Spinal cord (tissue), 10 donors: ENCODE data around the gene MIOS. TPM values are rescaled to one million over a fixed set of nuclear protein-coding genes. Genes with fewer than 3 reads are reported as not detected.

Experiments used
- DNase-seq, 6 donors: peaks; one replicate each; pipeline versions ENCODE4 v3.0.0 to v3.0.0-alpha.2; 2013 to 2015; ENCODE audit warnings: low spot score in 6 of 6, low read depth in 4 of 6
- H3K27ac ChIP-seq: one replicate; pipeline ENCODE4 v1.5.1; 2013; ENCODE audit warnings: low read depth, low read length, control low read depth
- H3K27me3 ChIP-seq: one replicate; pipeline ENCODE4 v1.6.1; 2013; ENCODE audit warnings: low read length; ENCODE audit not compliant: control insufficient read depth, insufficient read depth
- H3K36me3 ChIP-seq: one replicate; pipeline ENCODE4 v1.6.1; 2013; ENCODE audit warnings: low read length; ENCODE audit not compliant: control insufficient read depth, insufficient read depth
- H3K4me1 ChIP-seq: one replicate; pipeline ENCODE4 v1.6.1; 2013; ENCODE audit warnings: low read length; ENCODE audit not compliant: control insufficient read depth, insufficient read depth
- H3K4me3 ChIP-seq: one replicate; pipeline ENCODE4 v1.5.1; 2013; ENCODE audit warnings: low read depth, low read length, control low read depth
- H3K9me3 ChIP-seq: one replicate; pipeline ENCODE4 v1.6.1; 2013; ENCODE audit warnings: low read length; ENCODE audit not compliant: control insufficient read depth, insufficient read depth
- WGBS: methylation state at CpG from one replicate; pipeline ENCODE4 v1.1.5; 2013; ENCODE audit warnings: missing lambda C conversion rate; ENCODE audit not compliant: insufficient coverage; 5-methylcytosine and 5-hydroxymethylcytosine counted together
- polyA plus RNA-seq, 2 donors: library from polyadenylated mRNA; unstranded; fragments of 120-200 nt; gene quantifications; one replicate each; pipeline ENCODE4 v1.2.1, GENCODE V29; 2013; ENCODE audit not compliant: insufficient read length in 2 of 2
- total RNA-seq, 2 donors: library from RNA; depleted of rRNA in 1 of 2; stranded (reverse); fragments of 120-200 nt in 1 of 2; fragments of >200 nt in 1 of 2; gene quantifications; one replicate each; pipeline versions ENCODE4 v1.2.3 to v1.2.4, GENCODE V29; 2013 to 2014
- donor health status: healthy.

MIOS gene
- total and polyA plus RNA-seq, 4 donors = 23.4 to 60.4 (median 33.1) TPM

GRCh38 chr7:7607010-7607409 is 40.3 kb downstream of the MIOS start:
- Histone ChIP-seq H3K27me3 (no peaks in the 10 kb centered on the region), H3K27ac (no peak overlapping the region), H3K4me3 (no peak overlapping the region), H3K4me1 (no peaks in the 10 kb centered on the region), H3K36me3 (peaks cover 2% of the 10 kb centered on the region), H3K9me3 (no peaks in the 10 kb centered on the region)
- no CpG with 5 or more reads among the region's 3 CpGs for WGBS
- DNase-seq = no peak

GRCh38 chr7:7609330-7609729 is 42.6 kb downstream of the MIOS start:
- Histone ChIP-seq H3K27ac (no peak overlapping the region), H3K9me3 (no peaks in the 10 kb centered on the region)
- no CpG with 5 or more reads among the region's 2 CpGs for WGBS

GRCh38 chr7:7612519-7612918 is 45.8 kb downstream of the MIOS start:
- no peak for DNase-seq

More at GRCh38 chr7:7609330-7609729, 42.6 kb downstream of the MIOS start:
- no peak for DNase-seq
- no peaks in the 10 kb centered on the region for H3K4me1 ChIP-seq
- H3K4me3 ChIP-seq = no peak overlapping the region
- H3K27me3 ChIP-seq = no peaks in the 10 kb centered on the region
- H3K36me3 ChIP-seq = peaks cover 2% of the 10 kb centered on the region

GRCh38 chr7:7613210-7613609 is 46.5 kb downstream of the MIOS start:
- DNase-seq = no peak
- H3K27me3 ChIP-seq = no peaks in the 10 kb centered on the region
- no peaks in the 10 kb centered on the region for H3K4me1 ChIP-seq
- H3K4me3 ChIP-seq = no peak overlapping the region
- no peaks in the 10 kb centered on the region for H3K9me3 ChIP-seq
- no peak overlapping the region for H3K27ac ChIP-seq
- no peaks in the 10 kb centered on the region for H3K36me3 ChIP-seq
- no CpG with 5 or more reads among the region's 1 CpG for WGBS

More at GRCh38 chr7:7612519-7612918, 45.8 kb downstream of the MIOS start:
- Histone ChIP-seq H3K27ac (no peak overlapping the region), H3K9me3 (no peaks in the 10 kb centered on the region), H3K36me3 (no peaks in the 10 kb centered on the region), H3K4me1 (no peaks in the 10 kb centered on the region), H3K27me3 (no peaks in the 10 kb centered on the region), H3K4me3 (no peak overlapping the region)
- 60% methylated on average over 1 of the region's 1 CpG for WGBS

GRCh38 chr7:7614018-7614741 is 47.5 kb downstream of the MIOS start:
- Histone ChIP-seq H3K36me3 (no peaks in the 10 kb centered on the region), H3K27ac (no peak overlapping the region), H3K4me3 (no peak overlapping the region), H3K4me1 (no peaks in the 10 kb centered on the region), H3K27me3 (no peaks in the 10 kb centered on the region), H3K9me3 (no peaks in the 10 kb centered on the region)
- 87% methylated on average over 3 of the region's 4 CpGs for WGBS
- DNase-seq = peak in 2 of 6 donors; percentile 5 to 20

GRCh38 chr7:7617550-7617949 is 50.9 kb downstream of the MIOS start:
- no CpG with 5 or more reads among the region's 3 CpGs for WGBS
- no peaks in the 10 kb centered on the region for H3K27me3 ChIP-seq
- no peaks in the 10 kb centered on the region for H3K4me1 ChIP-seq
- no peaks in the 10 kb centered on the region for H3K9me3 ChIP-seq
- H3K4me3 ChIP-seq = no peak overlapping the region
- H3K27ac ChIP-seq = no peak overlapping the region
- H3K36me3 ChIP-seq = no peaks in the 10 kb centered on the region
- no peak for DNase-seq

GRCh38 chr7:7618410-7618809 is 51.7 kb downstream of the MIOS start:
- Histone ChIP-seq H3K27ac (no peak overlapping the region), H3K36me3 (no peaks in the 10 kb centered on the region), H3K9me3 (no peaks in the 10 kb centered on the region), H3K4me3 (no peak overlapping the region), H3K27me3 (no peaks in the 10 kb centered on the region), H3K4me1 (no peaks in the 10 kb centered on the region)
- no CpG with 5 or more reads among the region's 1 CpG for WGBS
- DNase-seq = no peak

- no peaks in the 10 kb centered on the region for H3K9me3 ChIP-seq
- H3K4me1 ChIP-seq = no peaks in the 10 kb centered on the region
- no peaks in the 10 kb centered on the region for H3K27me3 ChIP-seq
- DNase-seq = no peak
- no peak overlapping the region for H3K4me3 ChIP-seq
- no peak overlapping the region for H3K27ac ChIP-seq
- no peaks in the 10 kb centered on the region for H3K36me3 ChIP-seq
- WGBS = no CpG with 5 or more reads among the region's 1 CpG
Observed at GRCh38 chr7:7620236-7620635, 53.6 kb downstream of the MIOS start.

GRCh38 chr7:7620644-7621210 is 54.0 kb downstream of the MIOS start:
- Histone ChIP-seq H3K27ac (no peak overlapping the region), H3K27me3 (no peaks in the 10 kb centered on the region), H3K9me3 (no peaks in the 10 kb centered on the region), H3K4me1 (no peaks in the 10 kb centered on the region), H3K36me3 (no peaks in the 10 kb centered on the region), H3K4me3 (no peak overlapping the region)
- peak in 1 of 6 donors; percentile 11 for DNase-seq

- Histone ChIP-seq H3K27ac (no peak overlapping the region), H3K9me3 (no peaks in the 10 kb centered on the region), H3K4me3 (no peak overlapping the region), H3K27me3 (no peaks in the 10 kb centered on the region), H3K4me1 (no peaks in the 10 kb centered on the region), H3K36me3 (no peaks in the 10 kb centered on the region)
- no CpG with 5 or more reads among the region's 1 CpG for WGBS
- no peak for DNase-seq
Observed at GRCh38 chr7:7628476-7628875, 61.8 kb downstream of the MIOS start.
